OCI-LY1 (cell line): ENCODE data around the gene GSK3B.

Source experiments
- EZH2 ChIP-seq: fragments of 200-600 bp; sonication (generic), shearing (Covaris generic); IDR thresholded peaks from 2 replicates; pipeline ENCODE4 v1.8.0; 2017; ENCODE audit warnings: borderline replicate concordance, mixed run types, mild to moderate bottlenecking, antibody characterized with exemption, low read length, moderate library complexity, mixed read lengths
- TF ChIP-seq, protein P1 (sequence below): fragments of 200-600 bp; sonication (generic), shearing (Covaris generic); IDR thresholded peaks from 2 replicates; pipeline ENCODE4 v1.5.1; 2017; ENCODE audit warnings: mild to moderate bottlenecking, antibody characterized with exemption, low read length, moderate library complexity, mixed read lengths

DNA sequence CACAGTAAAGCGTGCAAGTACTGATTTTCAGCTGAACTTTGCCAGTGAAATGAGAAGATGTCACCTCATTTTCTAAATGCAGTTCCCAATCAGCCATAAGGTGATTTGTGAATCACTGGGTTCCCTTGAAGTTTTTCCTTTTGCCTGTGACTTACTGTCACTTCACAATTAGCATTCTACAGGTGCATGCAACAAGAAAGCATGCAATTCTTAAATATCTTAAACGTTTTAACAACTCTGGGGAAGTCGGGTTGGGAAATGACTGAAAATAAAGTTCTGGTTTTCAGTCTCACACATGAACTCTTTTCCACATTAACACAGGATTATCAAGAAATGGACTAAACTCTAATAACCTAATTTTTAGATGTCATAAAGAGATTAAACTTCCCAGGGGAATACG is 5.2 kb downstream of the GSK3B start:
- TF ChIP-seq, protein P1, sequence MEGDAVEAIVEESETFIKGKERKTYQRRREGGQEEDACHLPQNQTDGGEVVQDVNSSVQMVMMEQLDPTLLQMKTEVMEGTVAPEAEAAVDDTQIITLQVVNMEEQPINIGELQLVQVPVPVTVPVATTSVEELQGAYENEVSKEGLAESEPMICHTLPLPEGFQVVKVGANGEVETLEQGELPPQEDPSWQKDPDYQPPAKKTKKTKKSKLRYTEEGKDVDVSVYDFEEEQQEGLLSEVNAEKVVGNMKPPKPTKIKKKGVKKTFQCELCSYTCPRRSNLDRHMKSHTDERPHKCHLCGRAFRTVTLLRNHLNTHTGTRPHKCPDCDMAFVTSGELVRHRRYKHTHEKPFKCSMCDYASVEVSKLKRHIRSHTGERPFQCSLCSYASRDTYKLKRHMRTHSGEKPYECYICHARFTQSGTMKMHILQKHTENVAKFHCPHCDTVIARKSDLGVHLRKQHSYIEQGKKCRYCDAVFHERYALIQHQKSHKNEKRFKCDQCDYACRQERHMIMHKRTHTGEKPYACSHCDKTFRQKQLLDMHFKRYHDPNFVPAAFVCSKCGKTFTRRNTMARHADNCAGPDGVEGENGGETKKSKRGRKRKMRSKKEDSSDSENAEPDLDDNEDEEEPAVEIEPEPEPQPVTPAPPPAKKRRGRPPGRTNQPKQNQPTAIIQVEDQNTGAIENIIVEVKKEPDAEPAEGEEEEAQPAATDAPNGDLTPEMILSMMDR: no peak
- no peak for TF ChIP-seq EZH2
